NT2/D1 (cell line): ENCODE data around the gene GRM7.

ENCODE experiments used
- SUZ12 ChIP-seq: IDR thresholded peaks from 2 replicates; pipeline ENCODE4 v1.6.1; 2011; ENCODE audit not compliant: insufficient read length, insufficient read depth; ENCODE audit errors: extremely low read depth
- YY1 ChIP-seq: IDR thresholded peaks from 2 replicates; pipeline ENCODE4 v1.6.1; 2011; ENCODE audit not compliant: insufficient read length, insufficient read depth
- ZNF274 ChIP-seq: IDR thresholded peaks from 2 replicates; pipeline ENCODE4 v1.6.1; 2011; ENCODE audit warnings: mild to moderate bottlenecking, low read depth, low read length

- TF ChIP-seq SUZ12 (no peak), ZNF274 (no peak), YY1 (no peak)
These were observed 283.9 kb downstream of the GRM7 start for GRCh38 chr3:7144697-7145308.
